ENCODE results near the gene JAG2.

DNA sequence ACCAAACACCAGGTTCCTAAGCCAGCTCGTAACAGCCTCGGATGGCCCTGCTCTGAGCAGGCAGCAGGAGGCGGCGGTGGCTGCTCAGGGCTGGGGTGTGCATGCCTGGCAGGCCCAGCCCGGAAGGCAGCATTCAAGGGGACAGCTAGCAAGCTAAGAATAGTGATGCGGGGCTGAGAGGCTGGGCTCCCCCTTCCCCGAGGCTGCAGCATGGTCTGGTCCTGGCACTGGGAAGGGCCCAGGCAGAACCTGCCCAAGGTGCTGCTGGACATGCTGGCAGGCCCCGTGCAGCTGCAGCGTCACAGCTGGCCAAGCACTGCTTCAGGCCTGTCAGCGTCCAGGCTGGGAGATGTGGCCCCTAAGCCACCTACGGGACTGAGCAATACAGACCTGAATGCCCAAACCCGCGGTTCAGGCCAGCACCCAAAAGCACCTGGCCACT is 38.9 kb upstream of the JAG2 start:
- TF ChIP-seq, protein P1, sequence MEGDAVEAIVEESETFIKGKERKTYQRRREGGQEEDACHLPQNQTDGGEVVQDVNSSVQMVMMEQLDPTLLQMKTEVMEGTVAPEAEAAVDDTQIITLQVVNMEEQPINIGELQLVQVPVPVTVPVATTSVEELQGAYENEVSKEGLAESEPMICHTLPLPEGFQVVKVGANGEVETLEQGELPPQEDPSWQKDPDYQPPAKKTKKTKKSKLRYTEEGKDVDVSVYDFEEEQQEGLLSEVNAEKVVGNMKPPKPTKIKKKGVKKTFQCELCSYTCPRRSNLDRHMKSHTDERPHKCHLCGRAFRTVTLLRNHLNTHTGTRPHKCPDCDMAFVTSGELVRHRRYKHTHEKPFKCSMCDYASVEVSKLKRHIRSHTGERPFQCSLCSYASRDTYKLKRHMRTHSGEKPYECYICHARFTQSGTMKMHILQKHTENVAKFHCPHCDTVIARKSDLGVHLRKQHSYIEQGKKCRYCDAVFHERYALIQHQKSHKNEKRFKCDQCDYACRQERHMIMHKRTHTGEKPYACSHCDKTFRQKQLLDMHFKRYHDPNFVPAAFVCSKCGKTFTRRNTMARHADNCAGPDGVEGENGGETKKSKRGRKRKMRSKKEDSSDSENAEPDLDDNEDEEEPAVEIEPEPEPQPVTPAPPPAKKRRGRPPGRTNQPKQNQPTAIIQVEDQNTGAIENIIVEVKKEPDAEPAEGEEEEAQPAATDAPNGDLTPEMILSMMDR (IDR thresholded peaks at IDR 0.05), result no peak
- no peak for TF ChIP-seq POLR2A (IDR thresholded peaks at IDR 0.05)
